Endothelial cell of umbilical vein (primary cell): ENCODE measurements around the gene C5AR1.

Source experiments
- FOS ChIP-seq: IDR thresholded peaks from 2 replicates; pipeline ENCODE4 v1.6.1; 2011; ENCODE audit warnings: mild to moderate bottlenecking, low read length, moderate library complexity, borderline replicate concordance; ENCODE audit not compliant: insufficient read depth
- POLR2A ChIP-seq: IDR thresholded peaks from 2 replicates; pipeline ENCODE4 v1.6.1; 2012; ENCODE audit warnings: low read depth, mild to moderate bottlenecking, control low read depth, low read length
- POLR2AphosphoS5 ChIP-seq: IDR thresholded peaks from 2 replicates; pipeline ENCODE4 v1.6.1; 2012; ENCODE audit warnings: low read depth, mild to moderate bottlenecking, control low read depth, low read length, moderate library complexity; ENCODE audit not compliant: insufficient read depth
- TF ChIP-seq, protein P1 (sequence below), 2 donors: IDR thresholded peaks; 1 replicate in 1 of 2; 2 replicates in 1 of 2; pipeline ENCODE4 v1.5.1; 2011; ENCODE audit warnings: low read length in 2 of 2, mild to moderate bottlenecking in 2 of 2, moderate library complexity in 2 of 2, control low read depth in 1 of 2, inconsistent platforms in 1 of 2, low read depth in 1 of 2; ENCODE audit not compliant: insufficient read depth in 1 of 2; ENCODE audit errors: extremely low read depth in 1 of 2

DNA sequence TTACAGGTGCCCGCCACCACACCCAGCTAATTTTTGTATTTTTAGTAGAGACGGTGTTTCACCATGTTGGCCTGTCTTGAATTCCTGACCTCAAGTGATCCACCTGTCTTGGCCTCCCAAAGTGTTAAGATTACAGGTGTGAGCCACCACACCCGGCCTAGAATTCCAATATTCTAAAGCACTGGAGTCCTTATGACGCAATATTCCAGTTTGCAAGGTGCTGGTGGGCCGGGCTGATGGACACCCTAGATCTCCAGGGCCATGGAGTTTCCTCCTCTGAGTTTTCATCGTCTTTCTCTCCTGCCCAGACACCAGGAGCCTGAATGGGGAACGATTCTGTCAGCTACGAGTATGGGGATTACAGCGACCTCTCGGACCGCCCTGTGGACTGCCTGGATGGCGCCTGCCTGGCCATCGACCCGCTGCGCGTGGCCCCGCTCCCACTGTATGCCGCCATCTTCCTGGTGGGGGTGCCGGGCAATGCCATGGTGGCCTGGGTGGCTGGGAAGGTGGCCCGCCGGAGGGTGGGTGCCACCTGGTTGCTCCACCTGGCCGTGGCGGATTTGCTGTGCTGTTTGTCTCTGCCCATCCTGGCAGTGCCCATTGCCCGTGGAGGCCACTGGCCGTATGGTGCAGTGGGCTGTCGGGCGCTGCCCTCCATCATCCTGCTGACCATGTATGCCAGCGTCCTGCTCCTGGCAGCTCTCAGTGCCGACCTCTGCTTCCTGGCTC, 31.0 kb downstream of the C5AR1 start:
- TF ChIP-seq, protein P1, sequence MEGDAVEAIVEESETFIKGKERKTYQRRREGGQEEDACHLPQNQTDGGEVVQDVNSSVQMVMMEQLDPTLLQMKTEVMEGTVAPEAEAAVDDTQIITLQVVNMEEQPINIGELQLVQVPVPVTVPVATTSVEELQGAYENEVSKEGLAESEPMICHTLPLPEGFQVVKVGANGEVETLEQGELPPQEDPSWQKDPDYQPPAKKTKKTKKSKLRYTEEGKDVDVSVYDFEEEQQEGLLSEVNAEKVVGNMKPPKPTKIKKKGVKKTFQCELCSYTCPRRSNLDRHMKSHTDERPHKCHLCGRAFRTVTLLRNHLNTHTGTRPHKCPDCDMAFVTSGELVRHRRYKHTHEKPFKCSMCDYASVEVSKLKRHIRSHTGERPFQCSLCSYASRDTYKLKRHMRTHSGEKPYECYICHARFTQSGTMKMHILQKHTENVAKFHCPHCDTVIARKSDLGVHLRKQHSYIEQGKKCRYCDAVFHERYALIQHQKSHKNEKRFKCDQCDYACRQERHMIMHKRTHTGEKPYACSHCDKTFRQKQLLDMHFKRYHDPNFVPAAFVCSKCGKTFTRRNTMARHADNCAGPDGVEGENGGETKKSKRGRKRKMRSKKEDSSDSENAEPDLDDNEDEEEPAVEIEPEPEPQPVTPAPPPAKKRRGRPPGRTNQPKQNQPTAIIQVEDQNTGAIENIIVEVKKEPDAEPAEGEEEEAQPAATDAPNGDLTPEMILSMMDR (IDR thresholded peaks at IDR 0.05; ENCODE audit: extremely low read depth in 1 of 2, insufficient read depth in 1 of 2, low read depth in 1 of 2, low read length in 2 of 2) = no peak
- TF ChIP-seq POLR2A (no peak), FOS (no peak), POLR2AphosphoS5 (no peak)
